NCI-H446 treated with DMSO at 0.1 percent for 48 hours (cell line): ENCODE data around the gene EXOC4.

Experiments used
- DNase-seq: peaks from one replicate; lab custom pipeline; 2025; lab: John Stamatoyannopoulos, UW

EXOC4 gene

GRCh38 chr7:133829336-133829897 lies 576.5 kb downstream of the EXOC4 start:
- DNase-seq, result no peak

DNA sequence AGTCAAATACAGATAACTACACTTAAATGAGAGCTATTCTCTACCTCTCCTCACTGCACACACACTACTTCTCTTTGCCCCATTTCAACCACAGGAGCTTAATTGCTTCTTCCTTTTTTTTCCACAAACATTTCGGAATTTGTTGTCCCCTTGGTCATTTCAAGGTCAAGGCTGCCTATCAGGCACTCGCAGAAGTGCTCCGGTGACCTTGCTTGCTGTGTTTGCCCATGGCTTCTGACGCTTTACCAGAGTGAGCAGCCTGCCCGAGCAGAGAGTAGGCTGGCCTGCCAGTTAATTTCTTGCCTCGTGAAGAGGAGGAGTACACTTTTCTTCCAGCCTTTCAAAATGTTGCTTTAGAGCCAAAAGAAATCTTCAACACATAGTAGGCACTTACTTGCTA lies 577.2 kb downstream of the EXOC4 start:
- no peak for DNase-seq

DNA sequence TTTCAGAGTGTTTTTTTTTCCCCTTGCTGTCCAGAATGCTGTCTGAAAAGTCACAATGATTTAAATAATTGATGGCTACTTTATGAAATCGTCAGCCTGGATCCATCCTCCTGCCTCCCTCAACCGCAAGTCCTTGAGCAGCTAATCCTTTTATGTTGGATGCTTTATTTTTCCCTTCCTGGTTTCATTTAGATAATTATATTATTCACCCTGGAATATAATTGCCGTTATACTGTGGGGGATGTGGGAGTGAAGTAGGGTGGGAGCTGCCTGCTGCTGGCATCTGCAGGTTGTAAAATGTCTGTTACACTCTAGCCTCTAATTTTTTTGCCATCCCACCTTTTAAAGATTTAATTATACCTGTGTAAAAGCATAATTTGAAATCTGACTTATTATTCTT lies 583.8 kb downstream of the EXOC4 start:
- no peak for DNase-seq

GRCh38 chr7:133837224-133837623 lies 584.3 kb downstream of the EXOC4 start:
- DNase-seq, result peak; percentile 11

GRCh38 chr7:133839121-133839520 lies 586.2 kb downstream of the EXOC4 start:
- no peak for DNase-seq

- DNase-seq, result no peak
Measured at GRCh38 chr7:133843341-133843740, 590.5 kb downstream of the EXOC4 start.

DNA sequence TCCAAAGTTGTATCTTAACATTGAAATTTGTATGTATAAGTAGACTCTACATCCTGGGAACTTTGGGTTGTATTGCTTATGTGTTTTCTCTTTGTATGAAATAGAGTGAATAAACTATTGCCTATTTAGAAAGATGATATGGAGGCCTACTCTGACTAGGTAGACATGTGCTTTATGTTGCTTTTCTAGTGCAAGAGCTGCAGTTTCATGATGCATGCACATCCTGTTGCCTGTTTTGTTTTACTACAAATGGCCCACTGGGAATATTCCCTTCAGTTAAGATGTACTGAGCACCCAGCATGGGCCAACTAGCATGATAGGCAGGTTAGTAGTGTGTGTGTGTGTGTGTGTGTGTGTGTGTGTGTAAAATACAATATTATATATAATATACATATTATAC lies 592.1 kb downstream of the EXOC4 start:
- DNase-seq, result no peak

- no peak for DNase-seq
Measured at GRCh38 chr7:133846203-133846945, 593.5 kb downstream of the EXOC4 start.

- DNase-seq, result no peak
Measured at GRCh38 chr7:133850497-133851280, 597.8 kb downstream of the EXOC4 start.

DNA sequence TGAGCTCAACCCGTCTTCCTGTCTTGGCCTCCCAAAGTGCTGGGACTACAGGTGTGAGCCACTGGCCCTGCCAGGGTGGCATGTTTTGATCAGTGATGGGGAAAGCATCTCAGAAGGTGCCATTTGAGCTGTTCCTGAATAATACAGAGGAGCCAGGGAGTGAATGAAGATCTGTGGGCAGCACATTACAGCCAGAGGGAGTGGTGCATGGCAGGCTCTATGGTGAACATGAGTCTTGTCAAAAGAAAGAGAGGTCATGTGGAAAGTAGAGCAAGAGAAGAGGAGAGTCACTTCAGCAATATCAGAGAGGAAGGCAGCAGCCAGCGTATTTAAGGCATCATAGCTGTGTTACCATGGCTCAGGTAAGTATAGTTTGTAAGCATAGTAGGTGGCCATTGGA lies 598.5 kb downstream of the EXOC4 start:
- DNase-seq, result no peak

DNA sequence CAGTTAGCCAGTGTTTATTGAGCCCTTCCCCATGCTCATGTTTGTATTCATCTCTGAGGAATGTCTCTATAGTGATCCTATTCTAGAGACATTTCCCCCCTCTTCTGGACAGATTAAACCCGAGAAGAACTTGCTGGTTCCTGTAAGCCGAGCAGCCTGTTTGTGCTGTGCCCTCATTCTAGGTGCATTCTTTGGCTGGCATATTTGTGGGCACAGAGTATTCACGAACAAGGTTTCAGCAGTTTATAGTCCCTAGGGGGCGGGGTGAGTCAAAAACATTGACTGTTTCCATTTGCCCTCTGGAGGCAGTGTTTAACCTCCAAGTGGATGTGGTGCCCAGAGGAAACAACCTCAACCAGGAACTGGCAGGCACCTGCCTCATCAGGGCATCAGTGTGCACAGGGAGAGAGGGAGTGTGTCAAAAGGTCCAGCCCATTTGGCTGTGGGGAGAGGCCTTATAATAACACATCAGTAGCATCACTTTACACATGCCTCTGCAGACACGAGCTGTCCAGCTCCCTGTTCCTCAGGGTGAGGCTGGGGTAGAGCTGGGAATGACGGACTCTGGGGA lies 600.9 kb downstream of the EXOC4 start:
- peak; percentile 46 for DNase-seq

- peak; percentile 44 for DNase-seq
Measured at GRCh38 chr7:133854739-133855138, 601.9 kb downstream of the EXOC4 start.

- no peak for DNase-seq
Measured at GRCh38 chr7:133857376-133858119, 604.7 kb downstream of the EXOC4 start.

DNA sequence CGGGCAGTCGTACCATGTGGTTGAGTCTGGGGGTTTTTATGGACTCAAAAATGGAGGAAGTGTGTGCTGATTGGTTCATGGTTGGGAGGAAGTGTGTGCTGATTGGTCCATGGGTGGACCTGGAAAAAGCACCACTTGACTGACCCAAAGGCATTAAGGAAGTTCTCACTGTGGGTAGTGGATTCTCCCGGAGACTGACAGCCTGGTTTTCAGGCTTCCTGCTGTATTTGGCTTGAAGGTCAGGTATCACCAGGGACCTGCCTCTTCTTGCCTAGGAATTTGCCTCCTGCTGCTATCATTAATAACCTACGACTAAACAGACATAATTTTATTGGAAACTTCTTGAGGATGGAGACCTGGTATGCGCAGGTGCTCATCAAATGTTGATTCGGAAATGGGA lies 605.4 kb downstream of the EXOC4 start:
- DNase-seq, result no peak

- DNase-seq, result peak; percentile 30
Measured at GRCh38 chr7:133859231-133859630, 606.4 kb downstream of the EXOC4 start.

DNA sequence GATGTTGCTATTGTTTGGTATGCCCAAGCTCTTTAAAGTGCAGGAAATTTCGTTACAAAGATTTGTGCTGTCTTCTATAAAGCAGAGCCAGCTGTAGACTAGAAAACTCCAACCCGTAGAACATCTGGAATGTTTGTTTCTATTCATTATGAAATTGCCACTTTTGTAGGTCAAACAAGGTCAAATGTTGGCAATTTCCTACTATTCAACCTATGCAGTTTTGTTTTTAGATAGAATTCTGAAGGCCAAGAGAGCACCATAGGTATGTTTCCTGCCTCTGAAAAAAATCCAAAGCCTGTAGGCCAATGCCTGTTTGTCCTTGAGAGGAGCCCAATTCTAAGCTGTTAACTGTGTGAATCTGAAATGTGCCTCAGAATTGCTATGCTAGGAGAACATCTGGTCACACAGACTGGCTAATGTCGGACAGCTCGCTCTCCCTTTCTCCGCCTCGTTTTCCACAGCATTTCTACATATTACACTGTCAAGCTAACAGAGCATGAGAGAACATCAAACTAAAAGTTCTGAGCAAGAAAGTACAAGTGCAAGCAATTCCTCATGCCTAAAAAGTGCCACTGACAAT lies 607.1 kb downstream of the EXOC4 start:
- no peak for DNase-seq

DNA sequence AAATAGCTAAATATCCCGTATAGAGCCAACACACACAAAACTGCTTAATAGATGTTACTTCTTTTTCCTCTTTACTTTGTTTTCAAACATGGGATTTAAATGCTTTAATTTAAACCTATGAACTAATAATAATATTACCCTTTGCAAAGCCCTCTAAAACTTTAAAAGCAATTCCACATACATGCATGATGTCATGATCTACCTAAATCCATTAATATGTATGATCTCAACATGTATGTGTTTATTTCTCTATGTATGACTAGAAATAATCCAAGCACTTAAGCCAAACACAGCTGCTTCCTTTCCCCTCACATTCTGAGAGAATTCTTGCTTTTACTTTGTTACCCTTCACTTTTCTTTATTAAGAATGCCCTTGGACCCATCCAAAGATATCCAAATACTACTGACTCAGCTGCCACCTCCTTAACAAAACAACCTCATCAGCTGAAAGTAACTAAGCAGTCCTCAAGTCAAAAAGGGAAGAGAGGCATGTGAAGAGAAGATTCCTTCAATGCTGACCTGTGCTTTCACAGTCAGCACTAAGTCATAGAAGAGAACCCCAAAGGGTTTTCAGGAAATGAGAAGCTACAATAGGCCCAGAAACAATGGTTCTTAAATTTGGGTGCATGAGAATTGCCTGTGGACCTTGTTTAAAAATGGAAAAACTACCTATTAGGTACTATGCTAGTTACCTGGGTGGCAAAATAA lies 607.9 kb downstream of the EXOC4 start:
- no peak for DNase-seq

GRCh38 chr7:133861876-133862275 lies 609.0 kb downstream of the EXOC4 start:
- no peak for DNase-seq

- no peak for DNase-seq
Measured at GRCh38 chr7:133863362-133864061, 610.6 kb downstream of the EXOC4 start.

- no peak for DNase-seq
Measured at GRCh38 chr7:133869556-133869955, 616.7 kb downstream of the EXOC4 start.
